ENCODE results near the gene HIVEP1.

DNA sequence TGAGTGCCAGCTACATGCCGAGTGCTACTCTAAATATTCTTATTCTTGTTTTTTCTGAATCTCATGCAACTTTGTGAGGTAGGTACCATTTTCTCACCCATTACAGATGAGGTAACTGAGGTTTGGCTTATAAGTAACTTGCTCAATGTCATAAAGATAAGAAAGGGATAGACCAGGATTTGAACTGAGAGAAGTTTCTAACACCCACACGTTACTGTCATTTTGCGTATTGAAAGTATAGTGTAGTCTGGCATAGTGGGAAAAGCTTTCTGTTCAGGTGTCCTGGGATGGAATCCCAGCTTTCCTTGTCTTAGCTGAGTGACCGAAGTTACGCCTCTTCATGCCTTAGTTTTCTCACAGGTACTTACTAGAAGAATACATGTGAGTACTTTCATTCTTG, 50.5 kb downstream of the HIVEP1 start:
- TF ChIP-seq, protein P1, sequence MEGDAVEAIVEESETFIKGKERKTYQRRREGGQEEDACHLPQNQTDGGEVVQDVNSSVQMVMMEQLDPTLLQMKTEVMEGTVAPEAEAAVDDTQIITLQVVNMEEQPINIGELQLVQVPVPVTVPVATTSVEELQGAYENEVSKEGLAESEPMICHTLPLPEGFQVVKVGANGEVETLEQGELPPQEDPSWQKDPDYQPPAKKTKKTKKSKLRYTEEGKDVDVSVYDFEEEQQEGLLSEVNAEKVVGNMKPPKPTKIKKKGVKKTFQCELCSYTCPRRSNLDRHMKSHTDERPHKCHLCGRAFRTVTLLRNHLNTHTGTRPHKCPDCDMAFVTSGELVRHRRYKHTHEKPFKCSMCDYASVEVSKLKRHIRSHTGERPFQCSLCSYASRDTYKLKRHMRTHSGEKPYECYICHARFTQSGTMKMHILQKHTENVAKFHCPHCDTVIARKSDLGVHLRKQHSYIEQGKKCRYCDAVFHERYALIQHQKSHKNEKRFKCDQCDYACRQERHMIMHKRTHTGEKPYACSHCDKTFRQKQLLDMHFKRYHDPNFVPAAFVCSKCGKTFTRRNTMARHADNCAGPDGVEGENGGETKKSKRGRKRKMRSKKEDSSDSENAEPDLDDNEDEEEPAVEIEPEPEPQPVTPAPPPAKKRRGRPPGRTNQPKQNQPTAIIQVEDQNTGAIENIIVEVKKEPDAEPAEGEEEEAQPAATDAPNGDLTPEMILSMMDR (IDR thresholded peaks at IDR 0.05), result no peak
- TF ChIP-seq POLR2A (IDR thresholded peaks at IDR 0.05), result no peak

All from Peyer's patch (tissue), 4 donors.